Measurements from ENCODE around the gene KRTAP2-1. TPM values are rescaled to one million over a fixed set of nuclear protein-coding genes. Genes with fewer than 3 reads are reported as not detected.

The KRTAP2-1 gene
- total and polyA plus RNA-seq, 2 of the 13 experiments (the other 11 are each of a cell fraction or from before 2014, with no cell fraction given) = not detected

GRCh38 chr17:41008811-41009210 is 38.3 kb downstream of the KRTAP2-1 start, which contains the start of gene KRTAP3-1 (continued):
- TF ChIP-seq ZNF687 (CRISPR knock-in tag; IDR thresholded peaks at IDR 0.05) = peak; percentile 68
- 0 out of 2 replicates have a peak, but pooled peaks have one; percentile 28 for TF ChIP-seq ZNF704 (CRISPR knock-in tag; IDR thresholded peaks at IDR 0.05; ENCODE audit: borderline replicate concordance)
- TF ChIP-seq ZNF263 (CRISPR knock-in tag; IDR thresholded peaks at IDR 0.05) = no peak
- TF ChIP-seq ZNF589 (CRISPR knock-in tag; conservative IDR thresholded peaks at IDR 0.05) = 0 out of 2 replicates have a peak, but pooled peaks have one; percentile 35

GRCh38 chr17:41004397-41004796 is 42.7 kb downstream of the KRTAP2-1 start:
- ChIA-PET CTCF (ENCODE audit: low intra/inter-chr PET ratio, low total read pairs) (no interaction called here), POLR2A (no interaction called here)
- Histone ChIP-seq H2AFZ (ENCODE audit: low read length) (no peak overlapping the region), H4K20me1 (ENCODE audit: insufficient read depth, low read length) (no peaks in the 10 kb centered on the region), H3K4me3 (replicated peaks in 1 of 3; ENCODE audit: insufficient read depth in 1 of 3, low read depth in 2 of 3, low read length in 3 of 3) (no peak overlapping the region), H3K79me2 (ENCODE audit: insufficient read depth, low read length) (no peaks in the 10 kb centered on the region), H3K9ac (ENCODE audit: insufficient read depth, low read depth, low read length) (no peak overlapping the region), H3K4me1 (ENCODE audit: insufficient read depth, low read length) (peaks cover 68% of the 10 kb centered on the region), H3K4me2 (ENCODE audit: low read depth, low read length) (no peak overlapping the region), H3K36me3 (replicated peaks in 1 of 2; ENCODE audit: control insufficient read depth in 1 of 2, insufficient read depth in 2 of 2, low read length in 2 of 2) (no peaks in the 10 kb centered on the region), H3K27ac (ENCODE audit: extremely low read length, insufficient read depth, low read length) (no peak overlapping the region), H3K9me3 (ENCODE audit: low read length) (no peaks in the 10 kb centered on the region), H3K27me3 (ENCODE audit: control insufficient read depth in 1 of 2, insufficient read depth in 2 of 2, low read length in 2 of 2) (no peaks in the 10 kb centered on the region)
- DNase-seq (ENCODE audit: low spot score) (no peak), FAIRE-seq (no peak), ATAC-seq (no peak)
- intact Hi-C loops (cut with micrococcal nuclease; ENCODE audit: unreplicated experiment) (no loop called here), in situ Hi-C loops (cut with HindIII; ENCODE audit: extremely low pct_ligation_motif_present, low pct_unique_long_range_greater_than_20kb) (loop anchor here (5.0 kb wide), 2 partner anchors 42 to 92 kb away; no protein-coding TSS in a partner anchor)
- 96% methylated on average over 3 of the region's 3 CpGs for WGBS (ENCODE audit: low lambda C conversion rate)
- BruUV-seq (replicated peaks) = no TSS peak
- TF ChIP-seq ZNF687 (CRISPR knock-in tag; IDR thresholded peaks at IDR 0.05) (peak; percentile 42), ZNF784 (CRISPR knock-in tag; IDR thresholded peaks at IDR 0.05; ENCODE audit: borderline replicate concordance) (peak; percentile 48; the same call in 1 of the 2 replicates), ZNF639 (CRISPR knock-in tag; conservative IDR thresholded peaks at IDR 0.05) (no peak)

Data from HepG2 (cell line).